Mammary epithelial cell (primary cell): ENCODE data around the gene DCAF4.

ENCODE experiments used
- EZH2 ChIP-seq: IDR thresholded peaks from 2 replicates; pipeline ENCODE4 v1.6.1; 2012; ENCODE audit warnings: low read length, inconsistent platforms, borderline replicate concordance
- TF ChIP-seq, protein P1 (sequence below), 2 donors: IDR thresholded peaks in 1 of 2; conservative IDR thresholded peaks in 1 of 2; 2 replicates each; pipeline ENCODE4 v1.5.1; 2011 to 2012; ENCODE audit warnings: inconsistent platforms in 2 of 2, low read length in 2 of 2, mild to moderate bottlenecking in 2 of 2, control low read depth in 1 of 2, low read depth in 1 of 2; ENCODE audit not compliant: insufficient read depth in 1 of 2; ENCODE audit errors: extremely low read depth in 1 of 2

DNA sequence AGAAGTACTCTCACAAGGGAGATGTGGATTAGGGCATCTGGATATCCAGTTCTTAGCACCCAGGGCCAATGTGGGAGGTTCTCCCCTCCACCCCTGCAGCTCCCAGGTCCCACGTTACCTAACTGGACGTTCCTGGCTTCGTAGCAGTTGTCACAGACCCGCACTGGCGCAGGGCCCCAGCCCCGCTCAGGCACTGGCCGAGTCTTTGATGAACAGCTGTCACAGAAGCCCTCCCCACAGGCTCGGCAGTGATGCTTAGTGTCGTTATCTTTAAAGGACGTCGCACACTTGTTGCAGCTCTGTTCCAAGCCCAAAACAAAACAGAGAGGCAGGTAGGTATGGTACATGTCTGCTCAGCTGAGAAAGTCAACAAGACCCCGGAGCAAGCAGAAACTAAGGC is 48.4 kb downstream of the DCAF4 start:
- TF ChIP-seq, protein P1, sequence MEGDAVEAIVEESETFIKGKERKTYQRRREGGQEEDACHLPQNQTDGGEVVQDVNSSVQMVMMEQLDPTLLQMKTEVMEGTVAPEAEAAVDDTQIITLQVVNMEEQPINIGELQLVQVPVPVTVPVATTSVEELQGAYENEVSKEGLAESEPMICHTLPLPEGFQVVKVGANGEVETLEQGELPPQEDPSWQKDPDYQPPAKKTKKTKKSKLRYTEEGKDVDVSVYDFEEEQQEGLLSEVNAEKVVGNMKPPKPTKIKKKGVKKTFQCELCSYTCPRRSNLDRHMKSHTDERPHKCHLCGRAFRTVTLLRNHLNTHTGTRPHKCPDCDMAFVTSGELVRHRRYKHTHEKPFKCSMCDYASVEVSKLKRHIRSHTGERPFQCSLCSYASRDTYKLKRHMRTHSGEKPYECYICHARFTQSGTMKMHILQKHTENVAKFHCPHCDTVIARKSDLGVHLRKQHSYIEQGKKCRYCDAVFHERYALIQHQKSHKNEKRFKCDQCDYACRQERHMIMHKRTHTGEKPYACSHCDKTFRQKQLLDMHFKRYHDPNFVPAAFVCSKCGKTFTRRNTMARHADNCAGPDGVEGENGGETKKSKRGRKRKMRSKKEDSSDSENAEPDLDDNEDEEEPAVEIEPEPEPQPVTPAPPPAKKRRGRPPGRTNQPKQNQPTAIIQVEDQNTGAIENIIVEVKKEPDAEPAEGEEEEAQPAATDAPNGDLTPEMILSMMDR (conservative IDR thresholded peaks at IDR 0.05 in 1 of 2, IDR thresholded peaks at IDR 0.05 in 1 of 2; ENCODE audit: extremely low read depth in 1 of 2, insufficient read depth in 1 of 2, low read depth in 1 of 2, low read length in 2 of 2), result no peak
- TF ChIP-seq EZH2, result no peak
